ENCODE data around the gene MCTP1. TPM values are rescaled to one million over a fixed set of nuclear protein-coding genes. Genes with fewer than 3 reads are reported as not detected.

The MCTP1 gene
- total RNA-seq, 1 experiment from 2014 or later: 7.5 TPM

GRCh38 chr5:95059636-95060035 is 225.3 kb downstream of the MCTP1 start:
- H3K79me2 ChIP-seq (ENCODE audit: low read length): no peaks in the 10 kb centered on the region
- POLR2A ChIA-PET (ENCODE audit: unreplicated experiment): no interaction called here

DNA sequence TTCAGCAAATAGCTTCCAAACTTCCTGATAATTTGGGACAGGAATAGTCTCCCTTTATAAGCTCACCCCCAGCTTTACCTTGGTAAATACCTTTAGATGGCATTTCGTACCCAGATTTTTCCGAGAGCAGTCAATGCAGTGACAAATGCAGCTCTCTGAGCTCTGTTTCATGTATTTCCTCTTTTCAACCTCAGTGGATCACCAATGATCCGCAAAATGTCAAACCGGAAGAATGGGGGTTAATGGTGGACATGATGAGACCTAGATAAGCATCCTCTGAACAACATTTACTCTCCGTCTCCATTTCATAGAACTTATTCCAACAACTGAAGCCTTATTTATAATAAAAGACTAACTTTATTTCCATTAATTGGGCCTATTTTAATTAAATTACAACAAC is 227.3 kb downstream of the MCTP1 start:
- Histone ChIP-seq H4K20me1 (ENCODE audit: low read length) (no peaks in the 10 kb centered on the region), H3K4me1 (ENCODE audit: insufficient read depth, low read length) (no peaks in the 10 kb centered on the region), H3K27ac (ENCODE audit: low read length) (no peak overlapping the region), H2AFZ (ENCODE audit: low read length) (no peak overlapping the region), H3K36me3 (ENCODE audit: low read depth, low read length) (no peaks in the 10 kb centered on the region), H3K79me2 (ENCODE audit: low read length) (no peaks in the 10 kb centered on the region), H3K9me3 (ENCODE audit: low read length) (no peaks in the 10 kb centered on the region), H3K9me2 (replicated peaks; ENCODE audit: low read length) (no peaks in the 10 kb centered on the region), H3K9ac (ENCODE audit: low read length) (no peak overlapping the region), H3K4me2 (ENCODE audit: low read length) (no peak overlapping the region), H3K27me3 (ENCODE audit: low read length) (no peaks in the 10 kb centered on the region), H3F3A (ENCODE audit: low read length, unreplicated experiment) (no peaks in the 10 kb centered on the region), H3K4me3 (ENCODE audit: low read length) (no peak overlapping the region)
- DNase-seq (no peak), ATAC-seq (no peak)
- no TSS peak for BruUV-seq (replicated peaks)
- CTCF ChIA-PET: no interaction called here
- POLR2A ChIA-PET (ENCODE audit: unreplicated experiment): no interaction called here
- TF ChIP-seq EZH2phosphoT487 (IDR thresholded peaks at IDR 0.05; ENCODE audit: borderline replicate concordance, low read length) (no peak), EZH2 (IDR thresholded peaks at IDR 0.05; ENCODE audit: low read length, unreplicated experiment) (no peak)
- intact Hi-C loops (cut with micrococcal nuclease): no loop called here

More at GRCh38 chr5:95059636-95060035, 225.3 kb downstream of the MCTP1 start:
- H3K4me3 ChIP-seq (ENCODE audit: low read length): no peak overlapping the region
- BruUV-seq (replicated peaks): no TSS peak
- H3F3A ChIP-seq (ENCODE audit: low read length, unreplicated experiment): no peaks in the 10 kb centered on the region
- CTCF ChIA-PET: no interaction called here
- no peak for DNase-seq
- H3K9me2 ChIP-seq (replicated peaks; ENCODE audit: low read length): no peaks in the 10 kb centered on the region
- H3K27me3 ChIP-seq (ENCODE audit: low read length): no peaks in the 10 kb centered on the region
- no peak for TF ChIP-seq EZH2 (IDR thresholded peaks at IDR 0.05; ENCODE audit: low read length, unreplicated experiment)
- TF ChIP-seq EZH2phosphoT487 (IDR thresholded peaks at IDR 0.05; ENCODE audit: borderline replicate concordance, low read length): no peak
- TF ChIP-seq, protein P1, sequence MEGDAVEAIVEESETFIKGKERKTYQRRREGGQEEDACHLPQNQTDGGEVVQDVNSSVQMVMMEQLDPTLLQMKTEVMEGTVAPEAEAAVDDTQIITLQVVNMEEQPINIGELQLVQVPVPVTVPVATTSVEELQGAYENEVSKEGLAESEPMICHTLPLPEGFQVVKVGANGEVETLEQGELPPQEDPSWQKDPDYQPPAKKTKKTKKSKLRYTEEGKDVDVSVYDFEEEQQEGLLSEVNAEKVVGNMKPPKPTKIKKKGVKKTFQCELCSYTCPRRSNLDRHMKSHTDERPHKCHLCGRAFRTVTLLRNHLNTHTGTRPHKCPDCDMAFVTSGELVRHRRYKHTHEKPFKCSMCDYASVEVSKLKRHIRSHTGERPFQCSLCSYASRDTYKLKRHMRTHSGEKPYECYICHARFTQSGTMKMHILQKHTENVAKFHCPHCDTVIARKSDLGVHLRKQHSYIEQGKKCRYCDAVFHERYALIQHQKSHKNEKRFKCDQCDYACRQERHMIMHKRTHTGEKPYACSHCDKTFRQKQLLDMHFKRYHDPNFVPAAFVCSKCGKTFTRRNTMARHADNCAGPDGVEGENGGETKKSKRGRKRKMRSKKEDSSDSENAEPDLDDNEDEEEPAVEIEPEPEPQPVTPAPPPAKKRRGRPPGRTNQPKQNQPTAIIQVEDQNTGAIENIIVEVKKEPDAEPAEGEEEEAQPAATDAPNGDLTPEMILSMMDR (conservative IDR thresholded peaks at IDR 0.05; ENCODE audit: low read depth, low read length): no peak
- H3K9me3 ChIP-seq (ENCODE audit: low read length): no peaks in the 10 kb centered on the region
- no peak overlapping the region for H2AFZ ChIP-seq (ENCODE audit: low read length)
- ATAC-seq: no peak
- intact Hi-C loops (cut with micrococcal nuclease): no loop called here
- H3K4me1 ChIP-seq (ENCODE audit: insufficient read depth, low read length): no peaks in the 10 kb centered on the region
- no peak overlapping the region for H3K4me2 ChIP-seq (ENCODE audit: low read length)
- H3K36me3 ChIP-seq (ENCODE audit: low read depth, low read length): no peaks in the 10 kb centered on the region
- H3K27ac ChIP-seq (ENCODE audit: low read length): no peak overlapping the region
- H3K9ac ChIP-seq (ENCODE audit: low read length): no peak overlapping the region
- no peaks in the 10 kb centered on the region for H4K20me1 ChIP-seq (ENCODE audit: low read length)

DNA sequence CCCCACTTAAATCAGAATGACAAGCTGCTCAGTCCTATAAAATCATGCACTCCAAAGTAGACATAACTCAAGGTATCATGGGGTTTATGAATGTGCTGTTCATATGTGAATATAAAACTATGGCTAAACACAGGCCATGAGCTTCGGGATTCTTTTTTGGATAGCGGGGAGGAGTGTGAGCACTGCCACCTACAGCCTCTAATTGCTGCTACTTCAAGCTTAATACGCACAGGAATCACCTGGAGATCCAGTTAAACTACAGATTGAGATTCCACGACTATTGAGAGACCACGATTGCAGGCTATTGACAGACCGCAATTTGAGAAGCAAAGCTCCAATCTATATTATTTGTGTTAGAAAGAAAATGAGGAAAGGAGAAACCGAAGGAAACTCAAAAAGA is 231.6 kb downstream of the MCTP1 start:
- ChIA-PET CTCF (no interaction called here), POLR2A (ENCODE audit: unreplicated experiment) (no interaction called here)
- Histone ChIP-seq H3K9me3 (ENCODE audit: low read length) (no peaks in the 10 kb centered on the region), H4K20me1 (ENCODE audit: low read length) (no peaks in the 10 kb centered on the region), H3K4me2 (ENCODE audit: low read length) (no peak overlapping the region), H3K9ac (ENCODE audit: low read length) (no peak overlapping the region), H3K4me1 (ENCODE audit: insufficient read depth, low read length) (no peaks in the 10 kb centered on the region), H2AFZ (ENCODE audit: low read length) (no peak overlapping the region), H3K79me2 (ENCODE audit: low read length) (no peaks in the 10 kb centered on the region), H3K27me3 (ENCODE audit: low read length) (no peaks in the 10 kb centered on the region), H3K27ac (ENCODE audit: low read length) (no peak overlapping the region), H3K4me3 (ENCODE audit: low read length) (no peak overlapping the region), H3F3A (ENCODE audit: low read length, unreplicated experiment) (no peaks in the 10 kb centered on the region), H3K9me2 (replicated peaks; ENCODE audit: low read length) (no peaks in the 10 kb centered on the region), H3K36me3 (ENCODE audit: low read depth, low read length) (no peaks in the 10 kb centered on the region)
- ATAC-seq (no peak), DNase-seq (no peak)
- BruUV-seq (replicated peaks): no TSS peak
- TF ChIP-seq, protein P1 (conservative IDR thresholded peaks at IDR 0.05; ENCODE audit: low read depth, low read length): no peak
- no peak for TF ChIP-seq EZH2 (IDR thresholded peaks at IDR 0.05; ENCODE audit: low read length, unreplicated experiment)
- no peak for TF ChIP-seq EZH2phosphoT487 (IDR thresholded peaks at IDR 0.05; ENCODE audit: borderline replicate concordance, low read length)
- intact Hi-C loops (cut with micrococcal nuclease): no loop called here
